Measurements from ENCODE around the gene RAB3D.

DNA sequence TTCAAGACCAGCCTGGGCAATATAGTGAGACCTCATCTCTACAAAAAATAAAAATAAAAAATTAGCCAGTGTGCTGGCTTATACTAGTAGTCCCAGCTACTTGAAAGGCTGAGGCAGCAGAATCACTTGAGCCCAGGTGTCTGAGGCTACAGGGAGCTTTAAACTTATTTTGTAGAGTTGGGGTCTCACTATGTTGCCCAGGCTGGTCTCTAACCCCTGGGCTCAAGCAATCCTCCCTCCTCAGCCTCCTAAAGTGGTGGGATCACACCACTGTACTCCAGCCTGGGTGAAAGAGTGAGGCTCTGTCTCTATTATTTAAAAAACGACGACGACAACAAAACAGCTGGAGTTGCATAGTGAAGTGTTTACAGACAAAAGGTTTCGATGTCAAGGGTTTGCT lies 8.0 kb downstream of the RAB3D start:
- TF ChIP-seq EZH2 (IDR thresholded peaks at IDR 0.05; ENCODE audit: insufficient read depth, poor library complexity, severe bottlenecking), result no peak
- no peak for TF ChIP-seq EZH2phosphoT487 (IDR thresholded peaks at IDR 0.05; ENCODE audit: insufficient read depth, low read depth)
